DOHH2 (cell line): ENCODE measurements around the gene RNF141.

ENCODE experiments used
- H3F3A ChIP-seq: fragments of 200-600 bp; sonication (generic), shearing (Covaris generic); 2 replicates; pipeline ENCODE4 v1.6.0; 2016; ENCODE audit warnings: antibody characterized with exemption, mild to moderate bottlenecking; ENCODE audit not compliant: control insufficient read depth, insufficient read depth
- H3K27ac ChIP-seq: fragments of 200-600 bp; sonication (generic); 2 replicates; pipeline ENCODE4 v1.5.1; 2014; ENCODE audit warnings: low read depth, mild to moderate bottlenecking, low read length, moderate library complexity
- H3K27me3 ChIP-seq: fragments of 200-600 bp; sonication (generic); 2 replicates; pipeline ENCODE4 v1.6.1; 2014; ENCODE audit warnings: mild to moderate bottlenecking, low read length, mixed read lengths; ENCODE audit not compliant: control insufficient read depth
- H3K36me3 ChIP-seq: fragments of 200-600 bp; sonication (generic); 2 replicates; pipeline ENCODE4 v1.6.1; 2014; ENCODE audit warnings: mild to moderate bottlenecking, low read length, moderate library complexity, mixed read lengths; ENCODE audit not compliant: control insufficient read depth
- H3K4me1 ChIP-seq: fragments of 200-600 bp; sonication (generic); 2 replicates; pipeline ENCODE4 v1.6.1; 2014; ENCODE audit warnings: mild to moderate bottlenecking, low read length, mixed read lengths; ENCODE audit not compliant: control insufficient read depth
- H3K4me2 ChIP-seq: fragments of 200-600 bp; sonication (generic); 2 replicates; pipeline ENCODE4 v1.6.0; 2014; ENCODE audit warnings: mild to moderate bottlenecking, low read length, moderate library complexity
- H3K4me3 ChIP-seq: fragments of 200-600 bp; sonication (generic); 2 replicates; pipeline ENCODE4 v1.5.1; 2014; ENCODE audit warnings: mild to moderate bottlenecking, low read length, mixed read lengths
- H3K79me2 ChIP-seq: fragments of 200-600 bp; sonication (generic); 2 replicates; pipeline ENCODE4 v1.6.1; 2014; ENCODE audit warnings: mild to moderate bottlenecking, low read length, mixed read lengths; ENCODE audit not compliant: control insufficient read depth
- H3K9me2 ChIP-seq: fragments of 200-600 bp; sonication (generic); replicated peaks from 2 replicates; pipeline ENCODE4 v1.6.1; 2014; ENCODE audit warnings: mild to moderate bottlenecking, low read length, mixed read lengths; ENCODE audit not compliant: control insufficient read depth
- H3K9me3 ChIP-seq: fragments of 200-600 bp; sonication (generic); 2 replicates; pipeline ENCODE4 v1.6.1; 2014; ENCODE audit warnings: antibody characterized with exemption, low read length, mixed read lengths; ENCODE audit not compliant: control insufficient read depth, insufficient read depth
- H4K20me1 ChIP-seq: fragments of 200-600 bp; sonication (generic); 2 replicates; pipeline ENCODE4 v1.6.0; 2014; ENCODE audit warnings: low read depth, mild to moderate bottlenecking, antibody characterized with exemption, low read length, moderate library complexity; ENCODE audit not compliant: control insufficient read depth, insufficient read depth
- CTCF ChIP-seq: fragments of 200-600 bp; sonication (generic); IDR thresholded peaks from one replicate; pipeline ENCODE4 v1.5.1; 2014; ENCODE audit warnings: antibody characterized with exemption, mild to moderate bottlenecking, low read depth, low read length; ENCODE audit not compliant: poor library complexity, severe bottlenecking
- EZH2phosphoT487 ChIP-seq: fragments of 200-600 bp; sonication (generic); IDR thresholded peaks from 2 replicates; pipeline ENCODE4 v1.6.1; 2017; ENCODE audit warnings: borderline replicate concordance, mild to moderate bottlenecking, antibody characterized with exemption, low read length, moderate library complexity, mixed read lengths

Gene RNF141

GRCh38 chr11:10504490-10504889, 36.5 kb downstream of the RNF141 start:
- Histone ChIP-seq H3K4me2 (no peak overlapping the region), H3K4me3 (no peak overlapping the region), H3K36me3 (peaks cover 16% of the 10 kb centered on the region; the same call in 1 of the 2 replicates), H3K79me2 (no peaks in the 10 kb centered on the region), H3K27ac (no peak overlapping the region), H3K27me3 (no peaks in the 10 kb centered on the region), H3K4me1 (no peaks in the 10 kb centered on the region), H3K9me2 (no peaks in the 10 kb centered on the region), H3F3A (no peaks in the 10 kb centered on the region), H3K9me3 (no peaks in the 10 kb centered on the region), H4K20me1 (no peaks in the 10 kb centered on the region)
- no peak for TF ChIP-seq CTCF
- no peak for TF ChIP-seq EZH2phosphoT487

- TF ChIP-seq CTCF (no peak), EZH2phosphoT487 (no peak)
- H3K27me3 ChIP-seq: no peaks in the 10 kb centered on the region
- H3K9me2 ChIP-seq: no peaks in the 10 kb centered on the region
- no peak overlapping the region for H3K4me3 ChIP-seq
- H3K27ac ChIP-seq: no peak overlapping the region
- H3K36me3 ChIP-seq: peaks cover 16% of the 10 kb centered on the region; the same call in 1 of the 2 replicates
- no peak overlapping the region for H3K4me2 ChIP-seq
- no peaks in the 10 kb centered on the region for H3K79me2 ChIP-seq
- no peaks in the 10 kb centered on the region for H4K20me1 ChIP-seq
- no peaks in the 10 kb centered on the region for H3F3A ChIP-seq
- H3K9me3 ChIP-seq: no peaks in the 10 kb centered on the region
- no peaks in the 10 kb centered on the region for H3K4me1 ChIP-seq
Observed at GRCh38 chr11:10503777-10504480, 37.1 kb downstream of the RNF141 start.

- no peaks in the 10 kb centered on the region for H4K20me1 ChIP-seq
- no peak for TF ChIP-seq CTCF
- no peak for TF ChIP-seq EZH2phosphoT487
- H3K4me2 ChIP-seq: no peak overlapping the region
- H3K27ac ChIP-seq: no peak overlapping the region
- peaks cover 16% of the 10 kb centered on the region; the same call in 1 of the 2 replicates for H3K36me3 ChIP-seq
- no peaks in the 10 kb centered on the region for H3K9me2 ChIP-seq
- H3K4me1 ChIP-seq: no peaks in the 10 kb centered on the region
- H3K79me2 ChIP-seq: no peaks in the 10 kb centered on the region
- no peaks in the 10 kb centered on the region for H3K27me3 ChIP-seq
- H3F3A ChIP-seq: no peaks in the 10 kb centered on the region
- no peaks in the 10 kb centered on the region for H3K9me3 ChIP-seq
- H3K4me3 ChIP-seq: no peak overlapping the region
Observed at GRCh38 chr11:10503221-10503620, 37.8 kb downstream of the RNF141 start.
